H1 (cell line): ENCODE results near the gene MORC3. TPM values are rescaled to one million over a fixed set of nuclear protein-coding genes. Genes with fewer than 3 reads are reported as not detected.

Experiments used
- ASH2L ChIP-seq: fragments of 200-600, 300-600 bp; sonication (generic); IDR thresholded peaks from one replicate; pipeline ENCODE4 v1.7.1; 2017; ENCODE audit warnings: low read length
- CBX5 ChIP-seq: fragments of 300-800, 300-1000 bp; sonication (generic); IDR thresholded peaks from 2 replicates; pipeline ENCODE4 v1.7.1; 2016; ENCODE audit warnings: antibody characterized with exemption, low read length, low read depth
- CHD2 ChIP-seq: IDR thresholded peaks from 2 replicates; pipeline ENCODE4 v1.6.1; 2012; ENCODE audit warnings: low read length, improper control_type of control experiment
- EP300 ChIP-seq, 2 experiments: IDR thresholded peaks; 1 replicate in 1 of 2; 2 replicates in 1 of 2; pipeline ENCODE4 v1.6.1; 2011 to 2012; ENCODE audit warnings: low read depth in 2 of 2, low read length in 2 of 2, mild to moderate bottlenecking in 2 of 2, borderline replicate concordance in 1 of 2, inconsistent platforms in 1 of 2, moderate library complexity in 1 of 2
- SIN3A ChIP-seq, 2 experiments: IDR thresholded peaks in 1 of 2; conservative IDR thresholded peaks in 1 of 2; 2 replicates each; pipeline ENCODE4 v1.6.1; 2011 to 2012; ENCODE audit warnings: low read length in 2 of 2, improper control_type of control experiment in 1 of 2, low read depth in 1 of 2, mild to moderate bottlenecking in 1 of 2
- TAF7 ChIP-seq: optimal IDR thresholded peaks from 2 replicates; pipeline ENCODE3; 2011; ENCODE audit warnings: low read depth, mild to moderate bottlenecking, inconsistent platforms, low read length, moderate library complexity, borderline replicate concordance
- YY1 ChIP-seq: IDR thresholded peaks from 2 replicates; pipeline ENCODE4 v1.6.1; 2011; ENCODE audit warnings: low read depth, mild to moderate bottlenecking, low read length
- polyA plus RNA-seq, 7 experiments: library from polyadenylated mRNA; depleted of rRNA in 3 of 7; stranded (reverse) in 5 of 7; unstranded in 2 of 7; fragments of >200 nt in 5 of 7; fragments of 200-250 nt in 2 of 7; gene quantifications; 1 replicate in 5 of 7; 2 replicates in 1 of 7; 4 replicates in 1 of 7; pipeline versions ENCODE4 v1.2.1 to v1.2.3, GENCODE V29; 2011 to 2013; ENCODE audit warnings: missing spikeins in 2 of 7, mixed read lengths in 2 of 7
- total RNA-seq: library from RNA; stranded (reverse); fragmentation: NEBNext Ultra II Directional; extraction: Animal tissue kit (Norgen Biotek cat#: 25700); gene quantifications from 2 replicates; pipeline ENCODE4 v1.2.1, GENCODE V29; 2021
- TF ChIP-seq, protein P1 (sequence below): fragments of 300-600 bp; sonication (generic); IDR thresholded peaks from 2 replicates; pipeline ENCODE4 v1.7.1; 2012; ENCODE audit warnings: low read length, moderate library complexity, mild to moderate bottlenecking, inconsistent platforms; ENCODE audit not compliant: insufficient replicate concordance

Gene MORC3
- total and polyA plus RNA-seq, 2 of the 8 experiments (the other 6 are each of a cell fraction or from before 2014, with no cell fraction given) = 5.0 to 20.4 TPM

GRCh38 chr21:36347278-36347961 is 27.4 kb downstream of the MORC3 start (continued):
- TF ChIP-seq, protein P1, sequence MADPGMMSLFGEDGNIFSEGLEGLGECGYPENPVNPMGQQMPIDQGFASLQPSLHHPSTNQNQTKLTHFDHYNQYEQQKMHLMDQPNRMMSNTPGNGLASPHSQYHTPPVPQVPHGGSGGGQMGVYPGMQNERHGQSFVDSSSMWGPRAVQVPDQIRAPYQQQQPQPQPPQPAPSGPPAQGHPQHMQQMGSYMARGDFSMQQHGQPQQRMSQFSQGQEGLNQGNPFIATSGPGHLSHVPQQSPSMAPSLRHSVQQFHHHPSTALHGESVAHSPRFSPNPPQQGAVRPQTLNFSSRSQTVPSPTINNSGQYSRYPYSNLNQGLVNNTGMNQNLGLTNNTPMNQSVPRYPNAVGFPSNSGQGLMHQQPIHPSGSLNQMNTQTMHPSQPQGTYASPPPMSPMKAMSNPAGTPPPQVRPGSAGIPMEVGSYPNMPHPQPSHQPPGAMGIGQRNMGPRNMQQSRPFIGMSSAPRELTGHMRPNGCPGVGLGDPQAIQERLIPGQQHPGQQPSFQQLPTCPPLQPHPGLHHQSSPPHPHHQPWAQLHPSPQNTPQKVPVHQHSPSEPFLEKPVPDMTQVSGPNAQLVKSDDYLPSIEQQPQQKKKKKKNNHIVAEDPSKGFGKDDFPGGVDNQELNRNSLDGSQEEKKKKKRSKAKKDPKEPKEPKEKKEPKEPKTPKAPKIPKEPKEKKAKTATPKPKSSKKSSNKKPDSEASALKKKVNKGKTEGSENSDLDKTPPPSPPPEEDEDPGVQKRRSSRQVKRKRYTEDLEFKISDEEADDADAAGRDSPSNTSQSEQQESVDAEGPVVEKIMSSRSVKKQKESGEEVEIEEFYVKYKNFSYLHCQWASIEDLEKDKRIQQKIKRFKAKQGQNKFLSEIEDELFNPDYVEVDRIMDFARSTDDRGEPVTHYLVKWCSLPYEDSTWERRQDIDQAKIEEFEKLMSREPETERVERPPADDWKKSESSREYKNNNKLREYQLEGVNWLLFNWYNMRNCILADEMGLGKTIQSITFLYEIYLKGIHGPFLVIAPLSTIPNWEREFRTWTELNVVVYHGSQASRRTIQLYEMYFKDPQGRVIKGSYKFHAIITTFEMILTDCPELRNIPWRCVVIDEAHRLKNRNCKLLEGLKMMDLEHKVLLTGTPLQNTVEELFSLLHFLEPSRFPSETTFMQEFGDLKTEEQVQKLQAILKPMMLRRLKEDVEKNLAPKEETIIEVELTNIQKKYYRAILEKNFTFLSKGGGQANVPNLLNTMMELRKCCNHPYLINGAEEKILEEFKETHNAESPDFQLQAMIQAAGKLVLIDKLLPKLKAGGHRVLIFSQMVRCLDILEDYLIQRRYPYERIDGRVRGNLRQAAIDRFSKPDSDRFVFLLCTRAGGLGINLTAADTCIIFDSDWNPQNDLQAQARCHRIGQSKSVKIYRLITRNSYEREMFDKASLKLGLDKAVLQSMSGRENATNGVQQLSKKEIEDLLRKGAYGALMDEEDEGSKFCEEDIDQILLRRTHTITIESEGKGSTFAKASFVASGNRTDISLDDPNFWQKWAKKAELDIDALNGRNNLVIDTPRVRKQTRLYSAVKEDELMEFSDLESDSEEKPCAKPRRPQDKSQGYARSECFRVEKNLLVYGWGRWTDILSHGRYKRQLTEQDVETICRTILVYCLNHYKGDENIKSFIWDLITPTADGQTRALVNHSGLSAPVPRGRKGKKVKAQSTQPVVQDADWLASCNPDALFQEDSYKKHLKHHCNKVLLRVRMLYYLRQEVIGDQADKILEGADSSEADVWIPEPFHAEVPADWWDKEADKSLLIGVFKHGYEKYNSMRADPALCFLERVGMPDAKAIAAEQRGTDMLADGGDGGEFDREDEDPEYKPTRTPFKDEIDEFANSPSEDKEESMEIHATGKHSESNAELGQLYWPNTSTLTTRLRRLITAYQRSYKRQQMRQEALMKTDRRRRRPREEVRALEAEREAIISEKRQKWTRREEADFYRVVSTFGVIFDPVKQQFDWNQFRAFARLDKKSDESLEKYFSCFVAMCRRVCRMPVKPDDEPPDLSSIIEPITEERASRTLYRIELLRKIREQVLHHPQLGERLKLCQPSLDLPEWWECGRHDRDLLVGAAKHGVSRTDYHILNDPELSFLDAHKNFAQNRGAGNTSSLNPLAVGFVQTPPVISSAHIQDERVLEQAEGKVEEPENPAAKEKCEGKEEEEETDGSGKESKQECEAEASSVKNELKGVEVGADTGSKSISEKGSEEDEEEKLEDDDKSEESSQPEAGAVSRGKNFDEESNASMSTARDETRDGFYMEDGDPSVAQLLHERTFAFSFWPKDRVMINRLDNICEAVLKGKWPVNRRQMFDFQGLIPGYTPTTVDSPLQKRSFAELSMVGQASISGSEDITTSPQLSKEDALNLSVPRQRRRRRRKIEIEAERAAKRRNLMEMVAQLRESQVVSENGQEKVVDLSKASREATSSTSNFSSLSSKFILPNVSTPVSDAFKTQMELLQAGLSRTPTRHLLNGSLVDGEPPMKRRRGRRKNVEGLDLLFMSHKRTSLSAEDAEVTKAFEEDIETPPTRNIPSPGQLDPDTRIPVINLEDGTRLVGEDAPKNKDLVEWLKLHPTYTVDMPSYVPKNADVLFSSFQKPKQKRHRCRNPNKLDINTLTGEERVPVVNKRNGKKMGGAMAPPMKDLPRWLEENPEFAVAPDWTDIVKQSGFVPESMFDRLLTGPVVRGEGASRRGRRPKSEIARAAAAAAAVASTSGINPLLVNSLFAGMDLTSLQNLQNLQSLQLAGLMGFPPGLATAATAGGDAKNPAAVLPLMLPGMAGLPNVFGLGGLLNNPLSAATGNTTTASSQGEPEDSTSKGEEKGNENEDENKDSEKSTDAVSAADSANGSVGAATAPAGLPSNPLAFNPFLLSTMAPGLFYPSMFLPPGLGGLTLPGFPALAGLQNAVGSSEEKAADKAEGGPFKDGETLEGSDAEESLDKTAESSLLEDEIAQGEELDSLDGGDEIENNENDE = no peak
- TF ChIP-seq SIN3A (conservative IDR thresholded peaks at IDR 0.05 in 1 of 2, IDR thresholded peaks at IDR 0.05 in 1 of 2; ENCODE audit: low read depth in 1 of 2, low read length in 2 of 2) (no peak), CHD2 (no peak), EP300 (IDR thresholded peaks at IDR 0.05; ENCODE audit: borderline replicate concordance in 1 of 2, low read depth in 2 of 2, low read length in 2 of 2) (no peak), ASH2L (no peak), TAF7 (no peak), CBX5 (no peak), YY1 (no peak)
- TF ChIP-seq, all 59 proteins: peak for 0
